ENCODE results near the gene MRPL28.
A peak's percentile ranks its signal among the peaks of the same experiment; 100 is the strongest.

MRPL28 gene

DNA sequence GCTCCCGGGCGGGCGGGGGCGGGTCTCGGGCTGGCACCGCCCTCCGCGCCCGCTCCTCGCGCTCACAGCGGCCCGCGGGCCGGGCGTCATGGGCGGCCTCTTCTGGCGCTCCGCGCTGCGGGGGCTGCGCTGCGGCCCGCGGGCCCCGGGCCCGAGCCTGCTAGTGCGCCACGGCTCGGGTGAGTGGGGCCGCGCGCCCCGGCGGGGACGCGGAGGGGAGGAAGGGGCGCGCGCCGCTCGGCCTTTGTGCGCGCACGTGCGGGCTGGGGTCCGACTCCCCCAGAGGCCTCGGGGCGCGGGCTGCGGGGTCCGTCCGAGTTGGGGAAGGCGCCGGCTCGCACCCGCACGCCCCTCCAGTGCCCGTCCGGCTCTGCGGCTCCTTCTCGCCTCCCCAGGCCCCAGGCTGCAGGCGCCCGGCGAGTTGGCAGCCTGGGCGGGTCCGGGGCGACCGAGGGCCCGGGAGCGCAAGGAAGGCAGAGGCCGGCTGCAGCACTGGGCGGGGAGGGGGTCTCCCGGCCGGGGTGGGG, 26.9 kb upstream of the MRPL28 start, which contains the start of gene NME4:
NME4 (plus strand) TSS at position 65 of the 527 bp plus-strand sequence; CDS start at position 89, 24 bp downstream.
- TF ChIP-seq, protein P1, sequence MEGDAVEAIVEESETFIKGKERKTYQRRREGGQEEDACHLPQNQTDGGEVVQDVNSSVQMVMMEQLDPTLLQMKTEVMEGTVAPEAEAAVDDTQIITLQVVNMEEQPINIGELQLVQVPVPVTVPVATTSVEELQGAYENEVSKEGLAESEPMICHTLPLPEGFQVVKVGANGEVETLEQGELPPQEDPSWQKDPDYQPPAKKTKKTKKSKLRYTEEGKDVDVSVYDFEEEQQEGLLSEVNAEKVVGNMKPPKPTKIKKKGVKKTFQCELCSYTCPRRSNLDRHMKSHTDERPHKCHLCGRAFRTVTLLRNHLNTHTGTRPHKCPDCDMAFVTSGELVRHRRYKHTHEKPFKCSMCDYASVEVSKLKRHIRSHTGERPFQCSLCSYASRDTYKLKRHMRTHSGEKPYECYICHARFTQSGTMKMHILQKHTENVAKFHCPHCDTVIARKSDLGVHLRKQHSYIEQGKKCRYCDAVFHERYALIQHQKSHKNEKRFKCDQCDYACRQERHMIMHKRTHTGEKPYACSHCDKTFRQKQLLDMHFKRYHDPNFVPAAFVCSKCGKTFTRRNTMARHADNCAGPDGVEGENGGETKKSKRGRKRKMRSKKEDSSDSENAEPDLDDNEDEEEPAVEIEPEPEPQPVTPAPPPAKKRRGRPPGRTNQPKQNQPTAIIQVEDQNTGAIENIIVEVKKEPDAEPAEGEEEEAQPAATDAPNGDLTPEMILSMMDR (IDR thresholded peaks at IDR 0.05) = no peak

- TF ChIP-seq, protein P1 (IDR thresholded peaks at IDR 0.05) = no peak
Measured at GRCh38 chr16:396605-397004, 26.3 kb upstream of the MRPL28 start.

GRCh38 chr16:396199-396598, 25.9 kb upstream of the MRPL28 start:
- TF ChIP-seq, protein P1 (IDR thresholded peaks at IDR 0.05) = no peak

DNA sequence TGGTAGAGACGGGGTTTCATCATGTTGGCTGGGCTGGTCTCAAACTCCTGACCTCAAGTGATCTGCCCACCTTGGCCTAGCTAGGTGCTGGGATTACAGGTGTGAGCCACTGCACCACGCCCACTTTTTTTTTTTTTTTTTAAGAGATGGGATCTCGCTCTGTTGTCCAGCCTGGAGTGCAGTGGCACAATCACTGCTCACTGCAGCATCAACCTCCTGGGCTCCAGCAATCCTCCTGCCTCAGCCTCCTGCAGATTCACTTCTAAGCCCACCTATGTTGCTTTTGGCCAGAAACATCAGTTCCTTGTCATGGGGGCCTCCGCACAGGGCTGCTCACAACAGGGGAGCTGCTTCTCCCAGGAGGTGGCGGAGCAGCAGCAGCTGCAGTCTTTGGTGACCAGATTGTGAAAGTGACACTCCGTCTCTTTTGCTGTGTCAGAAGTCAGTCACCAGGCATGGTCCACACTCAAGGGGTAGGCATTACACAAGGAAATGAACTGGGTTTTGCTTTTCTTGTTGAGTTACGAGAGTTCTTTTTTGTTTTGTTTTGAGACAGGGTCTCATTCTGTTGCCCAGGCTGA, 22.2 kb upstream of the MRPL28 start:
- TF ChIP-seq, protein P1 (IDR thresholded peaks at IDR 0.05) = no peak

- TF ChIP-seq, protein P1 (IDR thresholded peaks at IDR 0.05) = peak; percentile 42; the same call in 1 of the 2 replicates
Measured at GRCh38 chr16:391885-392335, 21.6 kb upstream of the MRPL28 start.

DNA sequence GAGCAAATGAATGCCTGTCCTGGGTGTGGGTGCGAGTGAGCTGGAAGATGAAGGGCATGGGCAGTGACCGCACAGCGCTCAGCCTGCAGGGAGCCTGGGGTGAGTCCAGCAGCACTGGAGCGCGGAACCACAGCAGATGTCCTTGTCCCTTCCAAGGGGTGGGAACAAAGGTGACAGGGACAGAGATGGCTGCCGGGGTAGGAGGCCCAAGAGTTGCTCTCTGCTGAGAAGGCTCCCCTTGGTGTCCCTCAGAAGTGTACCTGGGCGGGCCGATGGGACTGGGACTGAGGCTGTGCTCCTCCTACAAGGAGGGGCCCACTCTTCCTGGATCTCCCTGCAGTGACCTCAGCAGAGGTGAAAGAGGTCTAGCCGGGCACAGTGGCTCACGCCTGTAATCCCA, 19.0 kb upstream of the MRPL28 start:
- TF ChIP-seq, protein P1 (IDR thresholded peaks at IDR 0.05) = no peak

DNA sequence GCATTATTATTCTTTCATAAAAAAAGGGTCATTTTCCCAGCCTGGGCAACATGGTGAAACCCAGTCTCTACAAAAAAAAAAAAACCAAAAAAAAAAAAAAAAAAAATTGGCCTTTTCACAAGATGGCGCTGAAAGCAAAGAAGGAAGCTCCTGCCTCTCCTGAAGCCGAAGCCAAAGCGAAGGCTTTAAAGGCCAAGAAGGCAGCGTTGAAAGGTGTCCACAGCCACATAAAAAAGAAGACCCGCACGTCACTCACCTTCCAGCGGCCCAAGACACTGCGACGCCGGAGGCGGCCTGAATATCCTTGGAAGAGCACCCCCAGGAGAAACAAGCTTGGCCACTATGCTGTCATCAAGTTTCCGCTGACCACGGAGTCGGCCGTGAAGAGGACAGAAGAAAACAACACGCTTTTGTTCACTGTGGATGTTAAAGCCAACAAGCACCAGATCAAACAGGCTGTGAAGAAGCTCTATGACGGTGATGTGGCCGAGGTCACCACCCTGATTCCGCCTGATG, 16.4 kb upstream of the MRPL28 start:
- TF ChIP-seq, protein P1 (IDR thresholded peaks at IDR 0.05) = no peak; the same call in 1 of the 2 replicates

Data from LNCAP (cell line).